Esophagus muscularis mucosa (tissue), 4 donors: Measurements from ENCODE around the gene ADAR. TPM values are rescaled to one million over a fixed set of nuclear protein-coding genes. Genes with fewer than 3 reads are reported as not detected.

Experiments used
- DNase-seq: peaks from one replicate; pipeline ENCODE4 v3.0.0-alpha.2; 2017; ENCODE audit errors: extremely low spot score
- H3K27ac ChIP-seq, 4 donors: fragments of 200-600 bp; sonication (generic); replicated peaks in 1 of 4; 1 replicate in 3 of 4; 2 replicates in 1 of 4; pipeline ENCODE4 v1.5.1; 2016 to 2019; ENCODE audit warnings: mild to moderate bottlenecking in 1 of 4
- H3K27me3 ChIP-seq, 4 donors: fragments of 200-600 bp; sonication (generic); one replicate each; pipeline versions ENCODE4 v1.5.1 to v1.6.0; 2016 to 2019
- H3K36me3 ChIP-seq, 4 donors: fragments of 200-600 bp; sonication (generic); one replicate each; pipeline ENCODE4 v1.5.1; 2016 to 2019
- H3K4me1 ChIP-seq, 4 donors: fragments of 200-600 bp; sonication (generic); one replicate each; pipeline ENCODE4 v1.5.1; 2016 to 2019
- H3K4me3 ChIP-seq, 4 donors: fragments of 200-600 bp; sonication (generic); 1 replicate in 2 of 4; 2 replicates in 2 of 4; pipeline ENCODE4 v1.5.1; 2016 to 2019; ENCODE audit warnings: mild to moderate bottlenecking in 4 of 4, moderate library complexity in 1 of 4
- H3K9me3 ChIP-seq, 4 donors: fragments of 200-600 bp; sonication (generic); 1 replicate in 3 of 4; 2 replicates in 1 of 4; pipeline ENCODE4 v1.5.1; 2016 to 2019
- EP300 ChIP-seq: sonication (generic); formaldehyde crosslinking; IDR thresholded peaks from one replicate; pipeline ENCODE4 v1.6.1; 2017; ENCODE audit warnings: antibody characterized with exemption
- POLR2A ChIP-seq: fragments of 450-650 bp; IDR thresholded peaks from one replicate; pipeline ENCODE4 v1.6.1; 2017; ENCODE audit warnings: antibody characterized with exemption, moderate library complexity, mild to moderate bottlenecking, low read depth
- WGBS: methylation state at CpG from one replicate; pipeline ENCODE4 v1.1.5; 2018; 5-methylcytosine and 5-hydroxymethylcytosine counted together
- intact Hi-C: fragments of 100-400 bp; cut with DNase I; formaldehyde crosslinking; loops from one replicate; pipeline ENCODE4 v1.15.1; 2023
- total RNA-seq, 4 donors: library from RNA; depleted of rRNA; stranded (reverse); fragments of >200 nt; gene quantifications; one replicate each; pipeline versions ENCODE4 v1.1.0 to v1.2.1, GENCODE V29; 2016
- TF ChIP-seq, protein P1 (sequence below), 3 experiments: fragments of 200-600 bp in 2 of 3; fragments of 450-650 bp in 1 of 3; sonication (generic) in 2 of 3; IDR thresholded peaks; one replicate each; pipeline ENCODE4 v1.5.1; 2017 to 2019; ENCODE audit warnings: antibody characterized with exemption in 3 of 3, mild to moderate bottlenecking in 2 of 3, moderate library complexity in 1 of 3

The ADAR gene
- total RNA-seq, 4 donors from 2014 or later = 80.2 to 96.3 (median 87.1) TPM

- intact Hi-C loops = no loop called here
Measured at GRCh38 chr1:154536570-154536969, 71.4 kb downstream of the ADAR start.

DNA sequence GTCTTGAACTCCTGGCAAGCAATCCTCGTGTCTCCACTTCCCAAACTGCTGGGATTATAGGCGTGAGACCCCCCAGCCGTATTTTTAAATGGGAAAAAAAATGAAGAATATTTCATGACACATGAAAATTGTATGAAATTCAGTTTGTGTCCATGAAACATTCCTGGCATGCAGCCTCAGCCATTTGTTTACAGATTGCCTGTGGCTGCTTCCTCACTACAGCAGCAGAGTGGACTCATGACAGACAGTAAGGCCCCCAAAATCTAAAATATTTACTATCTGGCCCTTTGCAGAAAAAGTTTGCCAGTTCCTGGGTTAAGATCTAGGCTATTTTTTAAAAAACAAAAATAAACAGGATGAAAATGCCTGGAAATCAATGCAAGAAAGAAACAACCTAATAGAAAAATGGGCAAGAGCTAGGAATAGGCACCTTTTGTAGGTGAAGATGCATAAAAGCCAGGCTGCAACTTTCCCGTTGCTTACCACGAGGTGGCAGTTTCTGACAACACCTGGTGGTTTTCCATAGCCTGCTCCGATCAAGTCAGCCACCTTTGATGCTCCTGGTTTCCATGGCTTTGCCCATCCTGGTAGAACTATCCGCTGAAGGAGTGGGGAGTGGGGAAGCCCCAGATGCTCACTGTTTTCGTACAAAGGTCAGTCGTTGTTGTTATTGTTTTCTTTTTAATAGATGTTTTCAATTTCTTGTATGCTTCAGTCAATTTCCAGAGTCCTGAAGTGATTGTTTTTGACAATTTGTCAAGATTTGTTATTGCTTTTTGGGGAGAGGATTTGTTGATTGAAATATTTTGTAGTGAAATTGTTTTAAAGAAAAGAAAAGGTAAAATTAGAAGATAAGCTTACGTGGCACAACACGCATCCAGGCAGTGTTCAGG lies 73.8 kb downstream of the ADAR start:
- intact Hi-C loops = no loop called here
- no peak for DNase-seq
- Histone ChIP-seq H3K27ac (no peak overlapping the region), H3K4me1 (no peaks in the 10 kb centered on the region), H3K36me3 (no peaks in the 10 kb centered on the region), H3K27me3 (no peaks in the 10 kb centered on the region), H3K9me3 (no peaks in the 10 kb centered on the region), H3K4me3 (no peak overlapping the region)
- WGBS = 67% methylated on average over 11 of the region's 11 CpGs
- TF ChIP-seq, protein P1, sequence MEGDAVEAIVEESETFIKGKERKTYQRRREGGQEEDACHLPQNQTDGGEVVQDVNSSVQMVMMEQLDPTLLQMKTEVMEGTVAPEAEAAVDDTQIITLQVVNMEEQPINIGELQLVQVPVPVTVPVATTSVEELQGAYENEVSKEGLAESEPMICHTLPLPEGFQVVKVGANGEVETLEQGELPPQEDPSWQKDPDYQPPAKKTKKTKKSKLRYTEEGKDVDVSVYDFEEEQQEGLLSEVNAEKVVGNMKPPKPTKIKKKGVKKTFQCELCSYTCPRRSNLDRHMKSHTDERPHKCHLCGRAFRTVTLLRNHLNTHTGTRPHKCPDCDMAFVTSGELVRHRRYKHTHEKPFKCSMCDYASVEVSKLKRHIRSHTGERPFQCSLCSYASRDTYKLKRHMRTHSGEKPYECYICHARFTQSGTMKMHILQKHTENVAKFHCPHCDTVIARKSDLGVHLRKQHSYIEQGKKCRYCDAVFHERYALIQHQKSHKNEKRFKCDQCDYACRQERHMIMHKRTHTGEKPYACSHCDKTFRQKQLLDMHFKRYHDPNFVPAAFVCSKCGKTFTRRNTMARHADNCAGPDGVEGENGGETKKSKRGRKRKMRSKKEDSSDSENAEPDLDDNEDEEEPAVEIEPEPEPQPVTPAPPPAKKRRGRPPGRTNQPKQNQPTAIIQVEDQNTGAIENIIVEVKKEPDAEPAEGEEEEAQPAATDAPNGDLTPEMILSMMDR (IDR thresholded peaks at IDR 0.05) = peak in 2 of 3 experiments; percentile 11 to 37
- TF ChIP-seq POLR2A = no peak

More at GRCh38 chr1:154536570-154536969, 71.4 kb downstream of the ADAR start:
- Histone ChIP-seq H3K27ac (no peak overlapping the region), H3K9me3 (no peaks in the 10 kb centered on the region), H3K27me3 (no peaks in the 10 kb centered on the region), H3K4me1 (no peaks in the 10 kb centered on the region), H3K4me3 (no peak overlapping the region), H3K36me3 (no peaks in the 10 kb centered on the region)
- DNase-seq = no peak
- 74% methylated on average over 7 of the region's 7 CpGs for WGBS
- TF ChIP-seq, protein P1 (IDR thresholded peaks at IDR 0.05) = no peak
- TF ChIP-seq EP300 = no peak
- no peak for TF ChIP-seq POLR2A

Other genes starting within 250 kb of the ADAR start
- 10 to 100 TPM; 44.4 to 61.1 (median 54.9) TPM for gene IL6R, start 202.8 kb downstream of the ADAR start, total RNA-seq
- gene TDRD10, start 106.0 kb downstream of the ADAR start, total RNA-seq = 1 to 10 TPM; 2.3 to 5.0 (median 4.3) TPM
- 10 to 100 TPM; 12.5 to 17.0 (median 12.6) TPM for gene SHE, start 105.8 kb downstream of the ADAR start, total RNA-seq
- 10 to 100 TPM; 23.7 to 41.3 (median 31.3) TPM for gene UBE2Q1, start 49.5 kb downstream of the ADAR start, total RNA-seq
- under 1 TPM; under 0.01 to 0.65 (median 0.19) TPM for gene CHRNB2, start 40.4 kb downstream of the ADAR start, total RNA-seq